Measurements from ENCODE around the gene ZBTB48. TPM values are rescaled to one million over a fixed set of nuclear protein-coding genes. Genes with fewer than 3 reads are reported as not detected.

Gene ZBTB48
- total and polyA plus RNA-seq, 11 donors = 6.4 to 23.1 (median 12.1) TPM

- ATAC-seq (no peak), DNase-seq (no peak)
- Histone ChIP-seq H3K4me1 (peaks cover 6 to 74% (median 44%) of the 10 kb centered on the region in 12 donors), H3K36me3 (peaks cover 0 to 8% (median 0%) of the 10 kb centered on the region in 9 donors), H3K27ac (peak overlapping the region in 6 of 12 donors; percentile 79 to 95 (median 92)), H3K9me3 (no peaks in the 10 kb centered on the region), H3K4me3 (peak overlapping the region in 1 of 12 donors; percentile 28), H3K27me3 (no peaks in the 10 kb centered on the region)
- intact Hi-C loops (cut with DNase I) = loop anchor here in 1 of 10 donors (2.0 kb wide), 1 partner anchor 19 kb away; no protein-coding TSS in a partner anchor
- TF ChIP-seq CTCF (IDR thresholded peaks at IDR 0.05) (no peak), POLR2A (IDR thresholded peaks at IDR 0.05) (no peak)
- 75 to 81% (median 78%) methylated on average over 10 of the region's 10 CpGs for WGBS, 4 donors
These were observed 1.9 kb downstream of the ZBTB48 start for GRCh38 chr1:6581561-6582305.

- ATAC-seq = no peak
- Histone ChIP-seq H3K27me3 (no peaks in the 10 kb centered on the region), H3K9me3 (no peaks in the 10 kb centered on the region), H3K36me3 (peaks cover 0 to 11% (median 0%) of the 10 kb centered on the region in 9 donors), H3K4me3 (peak overlapping the region in 1 of 12 donors; percentile 28), H3K4me1 (peaks cover 6 to 78% (median 49%) of the 10 kb centered on the region in 12 donors), H3K27ac (peak overlapping the region in 2 of 12 donors; percentile 90 to 95)
- 70 to 100% (median 95%) methylated on average over 1 of the region's 1 CpG for WGBS, 4 donors
- TF ChIP-seq POLR2A (IDR thresholded peaks at IDR 0.05) (no peak), CTCF (IDR thresholded peaks at IDR 0.05) (no peak)
- no peak for DNase-seq
- intact Hi-C loops (cut with DNase I) = no loop called here
These were observed 2.6 kb downstream of the ZBTB48 start for GRCh38 chr1:6582370-6582769.

GRCh38 chr1:6584126-6585080 is 4.6 kb downstream of the ZBTB48 start:
- Histone ChIP-seq H3K9me3 (no peaks in the 10 kb centered on the region), H3K27ac (no peak overlapping the region), H3K4me1 (peaks cover 6 to 83% (median 51%) of the 10 kb centered on the region in 12 donors), H3K4me3 (no peak overlapping the region), H3K27me3 (no peaks in the 10 kb centered on the region), H3K36me3 (peaks cover 0 to 30% (median 20%) of the 10 kb centered on the region in 9 donors)
- TF ChIP-seq CTCF (IDR thresholded peaks at IDR 0.05) (no peak), POLR2A (IDR thresholded peaks at IDR 0.05) (no peak)
- intact Hi-C loops (cut with DNase I) = no loop called here
- ATAC-seq (no peak), DNase-seq (no peak)
- whole genome bisulfite sequencing, 4 donors = 68 to 73% (median 70%) methylated on average over 21 of the region's 21 CpGs

Measured in heart left ventricle (tissue), 16 donors.